Body of pancreas (tissue), 4 donors: ENCODE results near the gene USH2A.
A peak's percentile ranks its signal among the peaks of the same experiment; 100 is the strongest.

Experiments
- CTCF ChIP-seq, 7 experiments: fragments of 450-650 bp in 4 of 7; fragments of 200-600 bp in 3 of 7; sonication (generic) in 3 of 7; IDR thresholded peaks; one replicate each; pipeline ENCODE4 v1.5.1; 2016 to 2019; ENCODE audit warnings: antibody characterized with exemption in 7 of 7
- POLR2A ChIP-seq, 3 donors: fragments of 450-650 bp; IDR thresholded peaks; one replicate each; pipeline ENCODE4 v1.6.1; 2016; ENCODE audit warnings: antibody characterized with exemption in 3 of 3, mild to moderate bottlenecking in 2 of 3

DNA sequence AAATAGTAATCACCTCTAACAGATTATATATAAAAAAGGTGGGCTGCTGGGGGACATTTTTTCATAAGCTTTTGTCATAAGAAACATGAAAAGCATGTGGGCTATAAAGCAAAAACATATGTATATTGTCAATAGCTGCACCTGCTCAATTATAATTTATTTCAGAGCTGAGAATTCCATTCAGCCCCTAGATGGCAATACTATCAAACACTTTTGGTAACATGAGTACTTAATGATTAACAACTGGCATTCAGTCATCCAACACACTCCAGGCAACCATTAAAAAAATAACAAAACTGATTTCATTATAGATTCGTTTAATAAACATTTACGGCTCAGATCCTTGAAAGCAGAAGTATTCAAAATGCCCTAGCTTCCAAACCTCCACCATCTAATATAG is 741.0 kb downstream of the USH2A start:
- TF ChIP-seq CTCF (IDR thresholded peaks at IDR 0.05) (peak in 5 of 7 experiments; percentile 27 to 54 (median 53)), POLR2A (IDR thresholded peaks at IDR 0.05) (no peak)
